Breast epithelium (tissue), 4 donors: Measurements from ENCODE around the gene SLC25A34. TPM values are rescaled to one million over a fixed set of nuclear protein-coding genes. Genes with fewer than 3 reads are reported as not detected.

ENCODE experiments used
- DNase-seq, 2 donors: peaks; one replicate each; pipeline ENCODE4 v3.0.0-alpha.2; 2019; ENCODE audit warnings: low spot score in 2 of 2
- H3K27ac ChIP-seq, 2 donors: fragments of 200-600 bp; sonication (generic) in 1 of 2; one replicate each; pipeline ENCODE4 v1.5.1; 2016 to 2019; ENCODE audit warnings: mild to moderate bottlenecking in 1 of 2
- H3K27me3 ChIP-seq, 2 donors: fragments of 200-600 bp; sonication (generic) in 1 of 2; one replicate each; pipeline versions ENCODE4 v1.5.1 to v1.6.0; 2017 to 2019; ENCODE audit warnings: control low read depth in 1 of 2, mild to moderate bottlenecking in 1 of 2
- H3K36me3 ChIP-seq: fragments of 200-600 bp; one replicate; pipeline ENCODE4 v1.5.1; 2019
- H3K4me1 ChIP-seq, 2 donors: fragments of 200-600 bp; sonication (generic); one replicate each; pipeline ENCODE4 v1.5.1; 2016 to 2019; ENCODE audit warnings: control low read depth in 1 of 2
- H3K4me3 ChIP-seq, 3 donors: fragments of 200-600 bp; sonication (generic); 1 replicate in 2 of 3; 2 replicates in 1 of 3; pipeline ENCODE4 v1.5.1; 2016 to 2019; ENCODE audit warnings: mild to moderate bottlenecking in 3 of 3, moderate library complexity in 2 of 3
- H3K9me3 ChIP-seq, 2 donors: fragments of 200-600 bp; sonication (generic) in 1 of 2; one replicate each; pipeline ENCODE4 v1.5.1; 2016 to 2019; ENCODE audit warnings: control low read depth in 1 of 2
- CTCF ChIP-seq, 3 donors: fragments of 450-650 bp; IDR thresholded peaks; one replicate each; pipeline ENCODE4 v1.5.1; 2016 to 2017; ENCODE audit warnings: antibody characterized with exemption in 3 of 3, mild to moderate bottlenecking in 3 of 3, moderate library complexity in 3 of 3
- POLR2A ChIP-seq: fragments of 450-650 bp; IDR thresholded peaks from one replicate; pipeline ENCODE4 v1.6.1; 2016; ENCODE audit warnings: antibody characterized with exemption, mild to moderate bottlenecking, moderate library complexity
- POLR2AphosphoS5 ChIP-seq, 3 donors: sonication (generic); formaldehyde crosslinking; IDR thresholded peaks; one replicate each; pipeline ENCODE4 v1.6.1; 2017; ENCODE audit warnings: antibody characterized with exemption in 3 of 3
- intact Hi-C: fragments of 100-400 bp; cut with DNase I; formaldehyde crosslinking; loops from one replicate; pipeline ENCODE4 v1.15.1; 2023; ENCODE audit warnings: low total_unique reads
- total RNA-seq, 3 donors: library from RNA; depleted of rRNA; stranded (reverse); fragments of >200 nt; gene quantifications; one replicate each; pipeline ENCODE4 v1.1.0, GENCODE V29; 2016

The SLC25A34 gene
- total RNA-seq, 3 donors from 2014 or later, result 1.0 to 1.8 (median 1.3) TPM

- DNase-seq, result no peak
- Histone ChIP-seq H3K9me3 (no peaks in the 10 kb centered on the region), H3K4me3 (no peak overlapping the region), H3K27me3 (no peaks in the 10 kb centered on the region), H3K36me3 (peaks cover 28% of the 10 kb centered on the region), H3K4me1 (no peaks in the 10 kb centered on the region), H3K27ac (no peak overlapping the region)
- intact Hi-C loops, result no loop called here
- TF ChIP-seq POLR2A (no peak), POLR2AphosphoS5 (IDR thresholded peaks at IDR 0.05) (no peak), CTCF (IDR thresholded peaks at IDR 0.05) (no peak)
These were observed 5.1 kb upstream of the SLC25A34 start for GRCh38 chr1:15730936-15731335.

- intact Hi-C loops, result no loop called here
- Histone ChIP-seq H3K36me3 (peaks cover 20% of the 10 kb centered on the region), H3K4me1 (no peaks in the 10 kb centered on the region), H3K27ac (no peak overlapping the region), H3K9me3 (no peaks in the 10 kb centered on the region), H3K4me3 (no peak overlapping the region), H3K27me3 (no peaks in the 10 kb centered on the region)
- DNase-seq, result no peak
- TF ChIP-seq POLR2A (no peak), CTCF (IDR thresholded peaks at IDR 0.05) (no peak), POLR2AphosphoS5 (IDR thresholded peaks at IDR 0.05) (no peak)
These were observed 4.0 kb upstream of the SLC25A34 start for GRCh38 chr1:15731735-15732685.

- TF ChIP-seq POLR2A, result no peak
- no peak for TF ChIP-seq CTCF (IDR thresholded peaks at IDR 0.05)
- no peak for TF ChIP-seq POLR2AphosphoS5 (IDR thresholded peaks at IDR 0.05)
- intact Hi-C loops, result no loop called here
- no peaks in the 10 kb centered on the region for H3K27me3 ChIP-seq
- no peaks in the 10 kb centered on the region for H3K4me1 ChIP-seq
- no peak for DNase-seq
- H3K36me3 ChIP-seq, result peaks cover 13% of the 10 kb centered on the region
- no peaks in the 10 kb centered on the region for H3K9me3 ChIP-seq
- H3K4me3 ChIP-seq, result no peak overlapping the region
- no peak overlapping the region for H3K27ac ChIP-seq
These were observed 3.4 kb upstream of the SLC25A34 start for GRCh38 chr1:15732686-15733081.

GRCh38 chr1:15733218-15733725, 2.8 kb upstream of the SLC25A34 start:
- H3K4me3 ChIP-seq, result no peak overlapping the region
- intact Hi-C loops, result no loop called here
- H3K27ac ChIP-seq, result no peak overlapping the region
- H3K36me3 ChIP-seq, result peaks cover 10% of the 10 kb centered on the region
- no peaks in the 10 kb centered on the region for H3K9me3 ChIP-seq
- no peak for DNase-seq
- TF ChIP-seq POLR2AphosphoS5 (IDR thresholded peaks at IDR 0.05), result no peak
- TF ChIP-seq CTCF (IDR thresholded peaks at IDR 0.05), result no peak
- no peak for TF ChIP-seq POLR2A
- H3K4me1 ChIP-seq, result no peaks in the 10 kb centered on the region
- H3K27me3 ChIP-seq, result no peaks in the 10 kb centered on the region

- TF ChIP-seq CTCF (IDR thresholded peaks at IDR 0.05), result no peak
- no peak for TF ChIP-seq POLR2A
- no peak for TF ChIP-seq POLR2AphosphoS5 (IDR thresholded peaks at IDR 0.05)
- Histone ChIP-seq H3K27me3 (no peaks in the 10 kb centered on the region), H3K27ac (no peak overlapping the region), H3K36me3 (peaks cover 10% of the 10 kb centered on the region), H3K9me3 (no peaks in the 10 kb centered on the region), H3K4me1 (no peaks in the 10 kb centered on the region), H3K4me3 (no peak overlapping the region)
- DNase-seq, result no peak
- intact Hi-C loops, result no loop called here
These were observed 2.3 kb upstream of the SLC25A34 start for GRCh38 chr1:15733726-15734226.
